Stimulated activated naive CD4-positive, alpha-beta T cell (primary cell): Measurements from ENCODE around the gene GPR39.
"Not testable (repeated sequence)": the region's sequence is repeated elsewhere in the genome, so short reads cannot be mapped to it uniquely, and the experiment has no call there.

Experiments used
- DNase-seq, 6 experiments: peaks; one replicate each; lab custom pipeline; 2025; lab: John Stamatoyannopoulos, UW

GPR39 gene

DNA sequence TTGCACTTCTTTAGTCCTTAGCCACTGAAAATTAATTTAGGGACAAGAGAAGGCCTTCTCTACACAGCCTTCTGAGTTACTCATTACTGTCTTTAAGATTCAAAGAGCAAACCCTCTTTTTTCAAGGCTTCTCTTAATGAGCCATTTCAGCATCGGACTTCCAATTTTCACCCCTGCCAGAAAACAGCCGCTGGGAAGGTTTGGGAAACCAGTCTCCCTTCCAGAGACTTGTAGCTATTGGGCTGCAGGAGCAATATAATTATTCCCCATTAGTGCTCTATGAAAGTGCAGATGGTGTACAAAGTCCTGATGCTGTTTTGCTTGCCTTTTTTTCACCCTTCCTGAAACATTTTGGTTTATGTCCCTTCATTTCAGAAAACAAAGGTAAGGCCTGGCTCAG, 79.3 kb downstream of the GPR39 start:
- DNase-seq = no peak

DNA sequence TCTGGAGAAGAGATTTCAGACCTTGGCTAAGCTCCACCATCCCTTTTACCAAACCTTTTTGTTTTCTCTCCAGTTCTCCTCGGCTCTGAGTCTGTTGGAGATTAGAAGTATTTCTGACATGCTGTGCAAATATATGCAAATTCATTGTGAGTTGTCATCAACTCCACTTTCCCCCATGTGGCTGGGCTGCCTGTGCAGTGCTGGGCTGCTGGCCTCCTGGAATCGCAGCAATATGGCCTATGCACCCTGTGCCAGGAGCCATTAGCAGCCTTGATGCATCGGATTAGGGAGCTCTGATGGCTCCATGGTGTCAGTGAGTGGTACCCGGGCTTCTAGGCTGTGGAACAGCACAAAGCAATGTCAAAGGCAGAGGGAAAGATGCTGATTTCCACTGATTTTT, 80.0 kb downstream of the GPR39 start:
- DNase-seq = no peak

DNA sequence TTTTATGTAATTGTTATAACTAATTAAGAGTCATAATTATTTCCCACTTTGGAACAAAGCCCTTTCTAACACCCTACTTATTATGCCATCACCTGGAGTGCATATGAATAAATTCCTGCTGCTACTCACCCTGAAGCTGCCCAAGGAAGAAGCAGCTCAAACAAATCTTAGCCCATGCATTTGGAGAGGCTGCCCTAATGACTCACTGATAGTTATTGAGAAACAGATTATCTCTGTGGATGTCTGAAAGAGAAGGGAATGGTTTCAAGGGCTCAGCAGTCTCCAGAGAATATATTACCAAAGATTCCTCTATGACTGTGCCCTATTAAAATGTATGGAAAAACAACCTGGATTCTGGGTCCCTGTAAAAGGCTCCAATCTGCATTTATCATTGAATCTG, 81.0 kb downstream of the GPR39 start:
- no peak for DNase-seq

DNA sequence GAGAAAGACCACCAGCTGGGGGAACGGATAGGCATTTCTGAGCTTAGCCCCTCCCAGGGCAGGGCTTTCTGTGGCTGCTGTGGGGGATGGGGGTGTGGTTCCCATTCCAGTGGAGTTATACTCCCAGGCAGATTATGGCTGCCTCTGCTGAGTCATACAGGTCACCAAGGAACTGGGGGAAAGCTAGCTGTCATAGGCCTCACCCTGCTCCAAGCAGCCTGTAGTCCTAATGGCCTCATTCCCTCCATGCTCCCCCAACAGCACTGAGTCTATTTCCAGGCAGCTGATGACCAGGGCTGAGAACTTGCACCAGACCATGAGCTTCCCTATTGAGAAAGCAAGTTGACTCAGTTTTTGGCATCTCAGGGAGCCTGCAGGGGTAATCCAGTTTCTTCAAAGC, 87.1 kb downstream of the GPR39 start:
- DNase-seq = no peak

DNA sequence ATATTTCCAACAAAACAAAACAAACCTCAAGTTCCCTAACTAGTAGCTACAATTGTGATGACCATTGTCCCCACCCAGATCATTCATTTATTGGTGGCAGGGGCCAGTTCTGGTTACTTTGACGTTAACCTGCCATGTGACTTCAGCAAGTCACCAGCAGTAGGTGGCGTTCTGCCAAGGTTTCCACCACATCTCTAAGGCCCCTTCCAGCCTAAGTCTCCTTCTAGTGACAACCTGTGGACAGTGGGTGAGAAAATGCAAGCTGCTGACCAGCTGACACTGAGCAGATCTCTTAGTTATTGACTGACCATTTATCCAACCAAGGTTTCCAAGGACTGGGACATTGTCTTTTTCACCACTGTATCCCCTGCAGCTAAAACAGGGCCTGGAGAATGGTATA, 98.4 kb downstream of the GPR39 start:
- no peak for DNase-seq

DNA sequence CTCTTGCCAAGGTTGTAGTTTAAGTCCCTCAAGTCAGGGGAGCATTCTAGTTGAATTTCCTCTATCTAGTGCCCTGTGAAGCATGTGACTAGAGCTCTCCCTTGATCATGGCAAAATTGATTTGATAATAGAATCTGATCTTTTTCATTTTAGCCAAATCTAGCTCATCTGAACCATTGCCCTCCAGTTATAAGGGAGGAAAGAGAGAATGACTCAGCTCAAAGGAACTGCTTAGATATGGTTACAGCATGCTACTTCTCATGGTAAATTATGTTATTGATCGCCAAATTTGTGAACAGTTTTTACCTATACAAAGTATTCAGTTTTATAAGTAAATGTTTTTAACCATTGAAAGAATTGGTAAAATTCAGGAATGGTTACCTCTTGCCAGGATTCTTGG, 100.8 kb downstream of the GPR39 start:
- DNase-seq = no peak

DNA sequence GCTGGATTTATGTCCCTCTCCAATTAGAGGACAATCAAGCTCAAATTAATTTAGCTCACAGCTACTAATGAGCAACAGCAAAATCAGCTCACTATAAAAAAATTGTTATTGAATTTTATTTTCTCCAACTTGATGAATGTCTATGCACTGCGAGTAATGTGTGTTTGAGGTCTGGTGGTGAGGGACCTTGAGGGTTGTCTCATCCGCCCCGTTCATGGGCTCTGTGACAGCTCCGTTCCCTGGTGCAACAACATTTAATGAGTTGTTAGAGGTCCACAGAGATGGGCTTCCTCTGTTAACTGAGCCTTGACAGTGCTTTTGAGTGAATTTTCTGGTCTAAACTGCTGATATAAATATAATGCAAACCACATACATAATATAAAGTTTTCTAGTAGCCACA, 101.7 kb downstream of the GPR39 start:
- no peak for DNase-seq

DNA sequence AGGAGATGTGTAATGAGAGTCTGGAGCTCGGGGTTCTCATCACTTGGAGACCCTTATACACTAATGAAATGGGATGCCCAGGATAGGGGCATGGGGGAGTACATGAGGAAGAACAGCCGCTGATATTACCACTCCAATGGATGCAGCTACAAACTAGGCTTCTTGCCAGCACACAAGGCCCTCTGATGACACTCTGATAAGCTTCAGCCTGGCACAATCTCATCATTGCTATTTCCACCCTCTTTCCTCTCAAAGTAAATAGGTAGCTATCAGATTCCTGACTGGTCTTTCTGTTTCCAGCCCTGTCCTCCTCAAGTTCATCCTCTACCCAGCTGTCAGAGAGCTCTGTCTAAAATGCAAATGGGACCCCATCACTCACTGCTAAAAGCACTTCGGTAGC, 103.0 kb downstream of the GPR39 start:
- DNase-seq = no peak

DNA sequence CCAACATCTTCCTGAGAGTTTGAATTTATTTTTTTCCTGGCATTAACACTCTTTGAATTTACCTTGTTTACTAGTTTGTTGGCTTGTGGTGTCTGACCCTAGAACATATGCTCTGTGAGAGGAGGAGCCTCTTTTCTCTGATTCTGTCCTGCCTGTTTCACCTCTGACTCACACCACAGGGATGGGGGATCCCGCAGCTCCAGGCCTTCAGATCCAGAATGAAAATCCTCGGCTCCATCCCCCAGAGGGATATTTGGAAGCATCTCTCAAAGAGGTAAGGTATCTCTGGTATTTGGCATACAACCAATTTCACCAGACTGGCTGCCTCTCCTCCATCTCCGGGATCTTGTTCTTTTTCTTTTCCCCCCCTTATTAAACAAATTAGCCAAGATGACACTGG, 104.7 kb downstream of the GPR39 start:
- no peak for DNase-seq

DNA sequence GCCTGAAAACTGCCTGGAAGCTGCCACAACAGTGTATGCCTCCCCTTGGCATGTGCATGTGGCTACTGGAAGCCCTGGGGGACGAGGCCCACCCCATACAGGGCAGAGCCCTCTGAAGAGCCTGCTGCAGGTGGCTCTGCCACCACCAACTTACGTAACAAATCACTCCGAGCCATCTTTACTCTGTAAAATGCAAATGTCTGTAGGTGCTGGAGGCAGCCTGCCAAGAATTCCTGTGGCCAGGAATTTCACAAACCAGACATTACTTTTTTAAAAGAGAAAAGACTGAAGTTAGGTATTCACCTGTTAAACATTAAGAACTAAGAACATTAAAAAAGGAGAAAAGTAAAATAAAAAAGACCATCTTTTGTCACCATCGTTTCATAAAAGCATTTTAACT, 106.3 kb downstream of the GPR39 start:
- no peak for DNase-seq

DNA sequence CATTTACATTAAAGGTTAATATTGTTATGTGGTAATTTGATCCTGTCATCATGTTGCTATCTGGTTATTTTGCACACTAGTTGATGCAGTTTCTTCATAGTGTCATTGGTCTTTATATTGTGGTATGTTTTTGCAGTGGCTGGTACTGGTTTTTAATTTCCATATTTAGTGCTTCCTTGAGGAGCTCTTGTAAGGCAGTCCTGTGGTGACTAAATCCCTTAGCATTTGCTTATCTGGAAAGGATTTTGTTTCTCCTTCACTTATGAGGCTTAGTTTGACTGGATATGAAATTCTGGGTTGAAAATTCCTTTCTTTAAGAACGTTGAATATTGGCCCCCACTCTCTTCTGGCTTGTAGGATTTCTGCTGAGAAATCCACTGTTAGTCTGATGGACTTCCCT, 120.5 kb downstream of the GPR39 start:
- DNase-seq = not testable (repeated sequence)

DNA sequence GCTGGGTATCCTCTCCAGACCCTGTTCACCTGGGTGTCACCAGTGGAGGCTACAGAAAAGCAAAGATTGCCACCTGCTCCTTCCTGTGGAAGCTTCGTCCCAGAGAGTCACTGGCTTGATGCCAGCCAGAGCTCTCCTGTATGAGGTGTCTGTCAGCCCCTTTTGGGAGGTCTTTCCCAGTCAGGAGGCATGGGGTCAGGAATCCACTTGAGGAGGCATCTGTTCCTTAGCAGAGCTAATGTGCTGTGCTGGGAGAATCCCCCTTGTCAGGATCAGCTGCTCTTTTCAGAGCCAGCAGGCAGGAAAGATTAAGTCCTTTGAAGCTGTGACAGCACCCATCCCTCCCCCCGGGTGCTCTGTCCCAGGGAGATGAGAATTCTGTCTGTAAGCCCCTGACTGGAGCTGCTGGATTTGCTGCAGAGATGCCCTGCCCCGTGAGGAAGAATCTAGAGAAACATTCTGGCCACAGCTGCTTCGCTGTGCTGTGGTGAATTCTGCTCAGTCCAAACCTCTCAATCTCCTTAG, 121.8 kb downstream of the GPR39 start:
- no peak for DNase-seq

DNA sequence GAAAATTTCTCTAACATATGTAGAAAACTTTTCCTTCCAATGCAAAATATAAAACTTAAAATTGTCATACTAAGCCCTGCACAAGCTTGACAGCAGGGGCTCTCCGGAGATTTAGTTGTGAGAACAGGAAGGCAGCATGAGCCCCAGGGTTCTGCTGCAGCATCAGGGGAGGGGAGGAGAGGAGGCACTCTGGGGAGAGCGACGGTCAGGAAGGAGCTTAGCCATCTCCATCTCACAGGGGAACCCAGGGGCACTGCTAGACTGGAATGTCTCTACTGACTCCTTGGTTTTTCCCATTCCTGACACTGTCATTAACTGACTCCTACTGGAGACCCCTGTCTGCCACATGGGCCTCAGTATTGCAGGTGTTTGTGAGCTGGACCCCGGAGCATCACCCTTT, 123.6 kb downstream of the GPR39 start:
- DNase-seq = no peak

DNA sequence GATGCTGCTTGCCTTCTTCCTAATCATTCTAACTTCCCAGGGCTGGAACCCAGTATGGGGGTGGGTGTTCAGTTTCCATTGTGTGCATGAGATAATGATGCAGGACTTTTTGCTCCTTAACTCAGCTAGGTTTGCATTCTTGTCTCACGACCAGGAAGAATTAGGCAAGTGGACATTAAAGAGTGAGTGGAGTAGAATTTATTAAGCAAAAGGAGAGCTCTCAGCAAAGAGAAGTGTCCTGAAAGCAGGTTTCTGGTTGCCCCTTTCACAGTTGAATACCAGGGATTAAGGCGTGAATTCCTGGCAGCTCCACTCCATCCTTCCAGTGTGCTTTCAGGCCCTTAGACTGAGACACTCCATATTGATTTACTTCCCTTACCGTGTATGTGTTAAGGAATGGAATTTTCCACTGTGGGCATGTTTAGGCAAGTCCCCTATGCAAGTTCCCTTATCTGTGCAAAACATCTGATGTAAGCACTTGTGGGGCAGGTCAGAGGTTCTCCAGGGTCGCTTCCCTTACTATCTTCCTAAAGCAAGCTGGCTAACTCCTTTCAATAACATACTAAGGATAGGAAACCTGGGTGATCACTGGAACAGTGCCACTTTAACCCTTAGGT, 126.5 kb downstream of the GPR39 start:
- DNase-seq = no peak

DNA sequence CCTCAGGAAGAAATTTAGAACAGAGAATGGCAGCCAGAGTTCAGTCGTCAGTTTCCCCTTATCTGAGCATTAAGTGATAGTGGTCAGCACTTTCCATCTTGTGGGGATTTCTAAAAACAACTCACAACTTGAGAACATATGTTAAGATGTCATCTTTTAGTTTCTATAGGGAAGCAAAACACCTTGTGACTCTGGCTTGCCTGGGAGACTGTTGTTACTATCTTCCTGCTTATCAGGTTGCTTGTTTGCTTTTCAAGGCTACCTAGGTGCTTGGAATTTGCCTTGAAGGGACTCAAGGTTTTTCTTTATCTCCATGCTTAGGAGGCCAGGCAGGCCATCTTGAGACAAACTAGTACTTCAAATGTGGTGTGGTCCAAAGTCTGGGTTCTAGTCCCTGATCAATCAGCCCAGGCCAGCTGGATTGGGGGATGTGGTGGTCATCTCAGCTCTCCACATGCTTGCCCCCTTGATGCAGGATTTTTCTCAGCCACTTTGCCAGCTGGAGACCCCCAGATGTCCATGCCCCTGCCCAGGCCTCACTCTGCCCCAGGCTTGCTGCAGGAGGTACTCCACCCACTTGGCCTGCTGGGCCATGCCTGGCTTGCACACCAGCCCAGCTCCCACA, 127.5 kb downstream of the GPR39 start:
- no peak for DNase-seq

DNA sequence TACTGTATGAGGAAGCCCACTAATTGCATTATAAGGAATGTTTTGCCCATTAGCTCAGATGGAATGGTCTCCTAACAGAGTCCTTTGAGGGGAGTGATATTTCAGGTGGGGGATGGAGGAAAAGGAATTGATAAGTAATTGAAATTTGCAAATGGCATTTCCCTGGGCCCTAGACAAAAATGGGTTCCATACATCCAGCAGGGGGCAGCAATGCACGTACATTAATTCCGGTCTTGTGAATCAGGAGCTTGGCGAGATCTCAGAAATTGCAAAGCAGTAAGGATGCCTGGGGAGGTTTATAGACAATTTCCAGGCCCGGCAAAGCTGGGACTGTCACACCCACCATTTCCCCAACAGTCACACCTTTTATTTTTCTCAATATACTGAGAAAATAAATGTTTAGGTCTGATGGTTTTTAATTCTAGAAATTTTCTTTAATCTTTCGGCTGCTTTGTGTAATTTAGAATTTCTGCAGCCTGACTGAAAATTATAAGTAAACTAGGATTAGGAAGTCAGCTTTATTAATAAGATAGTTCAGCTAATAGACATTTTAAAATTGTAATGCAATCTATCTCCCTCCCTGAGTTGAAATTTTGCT, 130.6 kb downstream of the GPR39 start:
- peak in 2 of 6 experiments; percentile 3 to 5 for DNase-seq

DNA sequence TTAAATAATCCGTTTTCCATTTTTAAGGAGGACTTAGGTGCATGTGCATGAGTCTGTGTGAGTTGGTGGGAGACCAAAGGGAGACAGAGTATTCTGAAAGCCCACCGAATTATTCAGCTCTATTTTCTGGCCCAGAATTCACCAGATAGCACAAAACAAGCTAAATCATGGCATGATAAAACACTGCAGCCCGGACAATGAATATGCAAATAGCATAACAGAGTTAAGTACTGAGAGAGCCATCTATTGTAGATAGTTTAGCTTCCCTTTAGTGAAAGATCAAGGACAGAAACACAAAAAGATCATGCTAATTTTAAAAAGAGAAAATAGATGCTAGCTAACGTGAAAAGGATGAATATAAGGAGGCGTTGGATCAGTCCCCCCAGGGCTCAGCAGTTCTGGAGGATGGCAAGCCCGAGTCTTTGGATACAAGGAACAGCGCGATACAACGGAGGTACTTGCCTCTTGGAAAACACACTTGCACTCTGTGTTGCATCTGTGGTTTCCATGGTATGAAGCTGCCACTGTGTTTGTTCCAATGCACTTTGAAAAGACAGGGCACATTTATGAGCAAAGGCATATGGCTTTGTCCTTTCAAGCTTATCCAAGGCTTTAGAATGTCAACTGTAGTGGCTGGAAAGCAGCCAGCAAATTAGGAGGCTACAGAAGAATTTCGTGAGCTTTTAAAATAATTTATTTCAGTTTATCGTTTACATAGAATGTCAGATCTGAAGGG, 133.5 kb downstream of the GPR39 start:
- DNase-seq = no peak

DNA sequence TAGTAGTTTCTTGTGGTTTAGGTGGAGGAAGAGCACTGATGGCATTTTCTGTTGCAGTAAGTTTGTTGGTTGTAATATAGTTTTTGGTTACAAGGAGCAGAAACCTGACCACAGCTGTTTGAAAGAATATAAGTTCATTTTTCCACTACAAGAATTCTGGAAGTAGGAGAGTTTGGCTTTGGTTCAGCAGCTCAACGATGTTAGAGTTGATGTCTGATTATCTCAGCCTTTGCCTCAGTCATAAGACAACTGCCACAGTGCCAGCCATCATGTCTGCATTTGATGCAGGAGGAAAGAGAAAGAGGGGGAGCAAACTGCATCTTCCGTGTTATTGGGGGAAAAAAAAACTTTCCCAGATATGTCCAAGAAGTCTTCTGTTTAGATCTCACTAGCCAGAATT, 134.3 kb downstream of the GPR39 start:
- DNase-seq = no peak

DNA sequence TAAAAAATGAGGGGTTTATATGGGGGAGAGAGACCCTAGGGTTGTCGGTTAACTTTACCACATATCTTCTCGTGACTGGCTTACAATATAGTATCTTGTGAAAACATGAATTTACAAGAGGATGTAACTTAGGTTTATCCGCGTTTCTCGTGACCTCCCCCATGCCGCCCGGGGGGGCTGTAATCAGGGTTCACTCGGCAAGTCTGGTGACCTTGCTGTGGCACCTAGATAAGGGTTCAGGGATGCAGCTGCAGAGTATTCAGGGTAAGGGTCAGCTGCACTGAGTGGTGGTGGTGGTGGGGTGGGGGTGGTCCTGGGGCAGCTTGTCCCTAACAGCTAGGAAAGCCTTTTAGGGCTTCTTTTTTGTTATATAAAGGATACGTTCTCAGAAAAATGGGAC, 141.1 kb downstream of the GPR39 start:
- DNase-seq = no peak

DNA sequence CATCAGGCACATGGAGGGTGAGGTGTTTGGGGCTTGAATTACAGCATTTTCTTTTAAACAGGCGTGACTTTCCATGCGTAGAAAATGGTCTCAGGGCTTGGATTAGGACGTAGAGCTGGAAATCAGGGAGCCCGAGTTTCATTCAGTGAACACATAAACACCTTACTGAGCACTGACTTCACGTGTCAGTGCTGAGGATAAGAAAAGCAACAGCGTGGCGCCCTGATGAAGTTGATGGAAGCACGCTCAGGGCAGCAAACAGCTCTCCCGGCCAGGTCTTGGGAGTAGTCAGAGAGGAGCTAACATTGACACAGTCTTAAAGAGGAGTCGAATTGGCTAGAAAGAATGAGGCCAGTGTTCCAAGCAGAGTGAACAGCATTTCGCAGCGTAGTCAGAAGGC, 142.7 kb downstream of the GPR39 start:
- DNase-seq = no peak

DNA sequence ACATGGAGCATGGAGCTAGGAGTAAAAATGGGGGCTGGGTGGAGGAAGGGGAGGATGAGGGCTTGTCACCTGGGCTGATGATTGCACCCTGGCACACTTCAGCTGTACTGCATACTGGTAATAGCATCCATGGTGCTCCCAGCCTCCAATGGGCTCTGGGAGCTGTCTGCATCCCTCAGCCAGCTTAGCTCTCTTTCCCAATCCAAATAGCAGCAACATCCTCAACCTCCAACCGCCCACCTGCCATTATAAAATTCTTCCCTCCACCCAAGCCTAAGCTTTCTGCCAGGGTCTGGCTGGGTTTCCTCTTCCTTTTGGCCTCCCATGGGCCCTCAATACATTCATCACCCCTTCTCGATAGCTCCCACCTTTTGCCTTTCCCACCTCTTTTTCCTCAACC, 143.3 kb downstream of the GPR39 start:
- no peak for DNase-seq

DNA sequence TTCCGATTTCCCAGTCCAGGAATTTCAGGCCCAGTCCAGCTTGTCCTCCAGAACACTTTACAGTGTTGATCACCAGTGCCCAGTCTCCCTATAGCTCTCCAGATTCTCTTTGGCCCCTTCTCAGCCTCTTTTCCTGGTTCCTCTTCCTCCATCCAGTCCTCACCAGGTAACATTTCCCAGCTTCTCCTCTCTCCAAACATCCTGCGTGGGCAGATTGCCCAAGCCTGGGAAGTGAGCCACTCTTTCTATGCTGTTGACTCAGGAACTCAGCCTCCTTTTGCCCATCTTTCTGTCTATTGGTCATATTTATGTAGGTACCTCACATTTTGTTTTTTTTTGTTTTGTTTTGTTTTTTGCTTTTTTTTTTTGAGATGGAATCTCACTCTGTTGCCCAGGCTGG, 144.0 kb downstream of the GPR39 start:
- no peak for DNase-seq

DNA sequence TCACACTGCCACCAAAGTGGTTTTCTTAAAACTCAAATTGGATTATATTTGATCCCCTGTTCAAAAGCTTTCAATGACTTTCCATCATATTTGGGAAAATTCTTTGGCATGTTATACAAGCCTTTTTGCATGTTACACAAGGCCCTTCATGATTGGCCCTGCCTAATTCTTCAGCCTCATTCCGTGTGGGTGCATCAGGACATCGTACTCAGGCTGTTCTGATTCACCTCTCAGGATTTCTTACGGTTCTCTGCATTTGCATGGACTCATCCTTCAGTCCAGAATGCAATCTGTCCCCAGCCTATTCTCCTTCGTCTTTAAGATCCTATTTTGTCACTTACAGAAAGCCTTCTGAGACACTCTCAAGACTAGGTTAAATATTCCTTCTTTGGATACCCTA, 145.6 kb downstream of the GPR39 start:
- no peak for DNase-seq
